ENCODE data around the gene LARGE1. TPM values are rescaled to one million over a fixed set of nuclear protein-coding genes. Genes with fewer than 3 reads are reported as not detected.
A peak's percentile ranks its signal among the peaks of the same experiment; 100 is the strongest.

Gene LARGE1
- total and polyA plus RNA-seq, 2 of the 13 experiments (the other 11 are each of a cell fraction or from before 2014, with no cell fraction given): 8.4 to 11.0 TPM

DNA sequence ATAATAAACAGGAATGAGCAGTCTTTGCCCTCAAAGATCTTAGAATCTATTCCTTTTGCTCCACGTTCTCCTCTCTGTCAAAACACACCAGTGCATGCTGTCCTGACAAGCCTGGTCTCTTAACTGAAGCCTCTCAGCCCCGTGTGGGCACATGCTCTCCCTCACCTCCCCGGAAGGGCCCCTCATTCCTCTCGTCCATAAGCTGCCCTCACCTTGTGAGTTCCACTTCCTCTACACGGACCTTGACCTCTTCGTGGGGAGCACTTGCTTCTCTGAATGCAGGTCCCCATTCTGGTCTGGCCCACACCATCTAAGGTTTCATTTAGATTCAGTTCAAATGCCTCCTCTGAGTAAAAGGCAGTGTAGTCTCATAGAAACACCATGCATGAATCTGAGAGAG is 449.8 kb downstream of the LARGE1 start (continued):
- TF ChIP-seq, protein P1, sequence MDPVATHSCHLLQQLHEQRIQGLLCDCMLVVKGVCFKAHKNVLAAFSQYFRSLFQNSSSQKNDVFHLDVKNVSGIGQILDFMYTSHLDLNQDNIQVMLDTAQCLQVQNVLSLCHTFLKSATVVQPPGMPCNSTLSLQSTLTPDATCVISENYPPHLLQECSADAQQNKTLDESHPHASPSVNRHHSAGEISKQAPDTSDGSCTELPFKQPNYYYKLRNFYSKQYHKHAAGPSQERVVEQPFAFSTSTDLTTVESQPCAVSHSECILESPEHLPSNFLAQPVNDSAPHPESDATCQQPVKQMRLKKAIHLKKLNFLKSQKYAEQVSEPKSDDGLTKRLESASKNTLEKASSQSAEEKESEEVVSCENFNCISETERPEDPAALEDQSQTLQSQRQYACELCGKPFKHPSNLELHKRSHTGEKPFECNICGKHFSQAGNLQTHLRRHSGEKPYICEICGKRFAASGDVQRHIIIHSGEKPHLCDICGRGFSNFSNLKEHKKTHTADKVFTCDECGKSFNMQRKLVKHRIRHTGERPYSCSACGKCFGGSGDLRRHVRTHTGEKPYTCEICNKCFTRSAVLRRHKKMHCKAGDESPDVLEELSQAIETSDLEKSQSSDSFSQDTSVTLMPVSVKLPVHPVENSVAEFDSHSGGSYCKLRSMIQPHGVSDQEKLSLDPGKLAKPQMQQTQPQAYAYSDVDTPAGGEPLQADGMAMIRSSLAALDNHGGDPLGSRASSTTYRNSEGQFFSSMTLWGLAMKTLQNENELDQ (CRISPR knock-in tag; IDR thresholded peaks at IDR 0.05; ENCODE audit: borderline replicate concordance): no peak
- TF ChIP-seq HNRNPH1 (optimal IDR thresholded peaks at IDR 0.05; ENCODE audit: low read depth, low read length): no peak
- no peak for TF ChIP-seq ZNF552 (CRISPR knock-in tag; IDR thresholded peaks at IDR 0.05; ENCODE audit: borderline replicate concordance)
- TF ChIP-seq POGZ (CRISPR knock-in tag; IDR thresholded peaks at IDR 0.05): 0 out of 2 replicates have a peak, but pooled peaks have one; percentile 23
- no peak for TF ChIP-seq SKI (IDR thresholded peaks at IDR 0.05; ENCODE audit: partially characterized antibody)
- no peak for TF ChIP-seq ZNF431 (CRISPR knock-in tag; IDR thresholded peaks at IDR 0.05; ENCODE audit: borderline replicate concordance, low read depth)
- TF ChIP-seq, protein P2, sequence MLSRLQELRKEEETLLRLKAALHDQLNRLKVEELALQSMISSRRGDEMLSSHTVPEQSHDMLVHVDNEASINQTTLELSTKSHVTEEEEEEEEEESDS (CRISPR knock-in tag; IDR thresholded peaks at IDR 0.05; ENCODE audit: borderline replicate concordance): no peak
- TF ChIP-seq HDAC6 (IDR thresholded peaks at IDR 0.05; ENCODE audit: low read depth, low read length): no peak
- no peak for TF ChIP-seq MTA1 (CRISPR knock-in tag; IDR thresholded peaks at IDR 0.05; ENCODE audit: borderline replicate concordance)
- TF ChIP-seq ZNF747 (CRISPR knock-in tag; IDR thresholded peaks at IDR 0.05; ENCODE audit: borderline replicate concordance): no peak
- no peak for TF ChIP-seq ZNF746 (CRISPR knock-in tag; IDR thresholded peaks at IDR 0.05)
- TF ChIP-seq, protein P3, sequence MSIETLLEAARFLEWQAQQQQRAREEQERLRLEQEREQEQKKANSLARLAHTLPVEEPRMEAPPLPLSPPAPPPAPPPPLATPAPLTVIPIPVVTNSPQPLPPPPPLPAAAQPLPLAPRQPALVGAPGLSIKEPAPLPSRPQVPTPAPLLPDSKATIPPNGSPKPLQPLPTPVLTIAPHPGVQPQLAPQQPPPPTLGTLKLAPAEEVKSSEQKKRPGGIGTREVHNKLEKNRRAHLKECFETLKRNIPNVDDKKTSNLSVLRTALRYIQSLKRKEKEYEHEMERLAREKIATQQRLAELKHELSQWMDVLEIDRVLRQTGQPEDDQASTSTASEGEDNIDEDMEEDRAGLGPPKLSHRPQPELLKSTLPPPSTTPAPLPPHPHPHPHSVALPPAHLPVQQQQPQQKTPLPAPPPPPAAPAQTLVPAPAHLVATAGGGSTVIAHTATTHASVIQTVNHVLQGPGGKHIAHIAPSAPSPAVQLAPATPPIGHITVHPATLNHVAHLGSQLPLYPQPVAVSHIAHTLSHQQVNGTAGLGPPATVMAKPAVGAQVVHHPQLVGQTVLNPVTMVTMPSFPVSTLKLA (IDR thresholded peaks at IDR 0.05): no peak
- TF ChIP-seq NFYB (CRISPR knock-in tag; IDR thresholded peaks at IDR 0.05): no peak
- TF ChIP-seq, protein P4, sequence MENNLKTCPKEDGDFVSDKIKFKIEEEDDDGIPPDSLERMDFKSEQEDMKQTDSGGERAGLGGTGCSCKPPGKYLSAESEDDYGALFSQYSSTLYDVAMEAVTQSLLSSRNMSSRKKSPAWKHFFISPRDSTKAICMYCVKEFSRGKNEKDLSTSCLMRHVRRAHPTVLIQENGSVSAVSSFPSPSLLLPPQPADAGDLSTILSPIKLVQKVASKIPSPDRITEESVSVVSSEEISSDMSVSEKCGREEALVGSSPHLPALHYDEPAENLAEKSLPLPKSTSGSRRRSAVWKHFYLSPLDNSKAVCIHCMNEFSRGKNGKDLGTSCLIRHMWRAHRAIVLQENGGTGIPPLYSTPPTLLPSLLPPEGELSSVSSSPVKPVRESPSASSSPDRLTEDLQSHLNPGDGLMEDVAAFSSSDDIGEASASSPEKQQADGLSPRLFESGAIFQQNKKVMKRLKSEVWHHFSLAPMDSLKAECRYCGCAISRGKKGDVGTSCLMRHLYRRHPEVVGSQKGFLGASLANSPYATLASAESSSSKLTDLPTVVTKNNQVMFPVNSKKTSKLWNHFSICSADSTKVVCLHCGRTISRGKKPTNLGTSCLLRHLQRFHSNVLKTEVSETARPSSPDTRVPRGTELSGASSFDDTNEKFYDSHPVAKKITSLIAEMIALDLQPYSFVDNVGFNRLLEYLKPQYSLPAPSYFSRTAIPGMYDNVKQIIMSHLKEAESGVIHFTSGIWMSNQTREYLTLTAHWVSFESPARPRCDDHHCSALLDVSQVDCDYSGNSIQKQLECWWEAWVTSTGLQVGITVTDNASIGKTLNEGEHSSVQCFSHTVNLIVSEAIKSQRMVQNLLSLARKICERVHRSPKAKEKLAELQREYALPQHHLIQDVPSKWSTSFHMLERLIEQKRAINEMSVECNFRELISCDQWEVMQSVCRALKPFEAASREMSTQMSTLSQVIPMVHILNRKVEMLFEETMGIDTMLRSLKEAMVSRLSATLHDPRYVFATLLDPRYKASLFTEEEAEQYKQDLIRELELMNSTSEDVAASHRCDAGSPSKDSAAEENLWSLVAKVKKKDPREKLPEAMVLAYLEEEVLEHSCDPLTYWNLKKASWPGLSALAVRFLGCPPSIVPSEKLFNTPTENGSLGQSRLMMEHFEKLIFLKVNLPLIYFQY (CRISPR knock-in tag; IDR thresholded peaks at IDR 0.05; ENCODE audit: borderline replicate concordance): no peak
- TF ChIP-seq, protein P5, sequence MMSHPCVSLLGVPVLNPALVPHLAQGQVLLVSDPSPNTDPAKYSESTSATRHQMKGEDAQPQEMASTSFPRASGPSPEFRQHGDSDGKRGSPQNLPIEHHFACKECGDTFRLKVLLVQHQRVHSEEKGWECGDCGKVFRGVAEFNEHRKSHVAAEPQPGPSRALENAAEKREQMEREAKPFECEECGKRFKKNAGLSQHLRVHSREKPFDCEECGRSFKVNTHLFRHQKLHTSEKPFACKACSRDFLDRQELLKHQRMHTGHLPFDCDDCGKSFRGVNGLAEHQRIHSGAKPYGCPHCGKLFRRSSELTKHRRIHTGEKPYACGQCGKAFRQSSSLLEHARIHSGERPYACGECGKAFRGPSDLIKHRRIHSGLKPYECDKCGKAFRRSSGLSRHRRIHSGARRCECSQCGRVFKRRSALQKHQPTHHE (CRISPR knock-in tag; IDR thresholded peaks at IDR 0.05; ENCODE audit: borderline replicate concordance): no peak
- no peak for TF ChIP-seq ARID2 (CRISPR knock-in tag; IDR thresholded peaks at IDR 0.05; ENCODE audit: borderline replicate concordance)
- no peak for TF ChIP-seq ZNF543 (CRISPR knock-in tag; IDR thresholded peaks at IDR 0.05)
- no peak for TF ChIP-seq RBFOX2 (IDR thresholded peaks at IDR 0.05; ENCODE audit: low read depth, low read length)
- peak; percentile 62 for TF ChIP-seq GATAD2A (CRISPR knock-in tag; IDR thresholded peaks at IDR 0.05)
